ENCODE data around the gene TMED5.
A peak's percentile ranks its signal among the peaks of the same experiment; 100 is the strongest.
"Not testable (repeated sequence)": the region's sequence is repeated elsewhere in the genome, so short reads cannot be mapped to it uniquely, and the experiment has no call there.

TMED5 gene
- 163 to 428 (median 276) reads per million in 17 experiments for total RNA-seq

GRCh38 chr1:93179886-93180722 lies at the start of gene TMED5:
Gene TMED5, minus strand, starts transcription at chr1:93180413. Its CDS starts 171 bp downstream, at chr1:93180242.
- DNase-seq: peak; percentile 99

- no peak for DNase-seq
These were observed 42.9 kb upstream of the TMED5 start for GRCh38 chr1:93223023-93223675.

- no peak for DNase-seq
These were observed 41.7 kb upstream of the TMED5 start for GRCh38 chr1:93221913-93222312.

GRCh38 chr1:93220716-93221115 lies 40.5 kb upstream of the TMED5 start:
- DNase-seq: not testable (repeated sequence)

- DNase-seq: no peak
These were observed 39.2 kb upstream of the TMED5 start for GRCh38 chr1:93219443-93219842.

- no peak for DNase-seq
These were observed 35.1 kb upstream of the TMED5 start for GRCh38 chr1:93215322-93215721.

- DNase-seq: no peak
These were observed 27.0 kb upstream of the TMED5 start for GRCh38 chr1:93207211-93207610.

GRCh38 chr1:93206567-93206954 lies 26.3 kb upstream of the TMED5 start:
- no peak for DNase-seq

GRCh38 chr1:93205892-93206566 lies 25.8 kb upstream of the TMED5 start:
- no peak for DNase-seq

- DNase-seq: no peak
These were observed 20.5 kb upstream of the TMED5 start for GRCh38 chr1:93200714-93201113.

- no peak for DNase-seq
These were observed 19.9 kb upstream of the TMED5 start for GRCh38 chr1:93200086-93200620.

- DNase-seq: no peak
These were observed 18.9 kb upstream of the TMED5 start for GRCh38 chr1:93199150-93199549.

GRCh38 chr1:93196591-93196990 lies 16.4 kb upstream of the TMED5 start:
- DNase-seq: no peak

GRCh38 chr1:93194231-93194990 lies 14.2 kb upstream of the TMED5 start:
- DNase-seq: peak in 2 of 4 experiments; percentile 10 to 27

GRCh38 chr1:93190432-93190831 lies 10.2 kb upstream of the TMED5 start:
- DNase-seq: no peak

- DNase-seq: peak in 3 of 4 experiments; percentile 6 to 54 (median 50)
These were observed 6.5 kb upstream of the TMED5 start for GRCh38 chr1:93186667-93187066.

- DNase-seq: peak; percentile 71 to 90 (median 80)
These were observed 755 bp upstream of the TMED5 start, which contains the start of gene CCDC18 for GRCh38 chr1:93180723-93181613. Gene CCDC18, plus strand, starts transcription at chr1:93180724. Its CDS starts 2,638 bp downstream, at chr1:93183362.

GRCh38 chr1:93178418-93178817 lies 1.8 kb downstream of the TMED5 start:
- no peak for DNase-seq

GRCh38 chr1:93177991-93178390 lies 2.2 kb downstream of the TMED5 start:
- DNase-seq: peak in 1 of 4 experiments; percentile 6

- DNase-seq: not testable (repeated sequence)
These were observed 5.6 kb downstream of the TMED5 start for GRCh38 chr1:93174638-93175037.

GRCh38 chr1:93172778-93173177 lies 7.4 kb downstream of the TMED5 start:
- no peak for DNase-seq

All from suppressor macrophage (primary cell).